SJCRH30 (cell line): ENCODE measurements around the gene IER3IP1. TPM values are rescaled to one million over a fixed set of nuclear protein-coding genes. Genes with fewer than 3 reads are reported as not detected.
"Not testable (repeated sequence)": the region's sequence is repeated elsewhere in the genome, so short reads cannot be mapped to it uniquely, and the experiment has no call there.

Source experiments
- DNase-seq, 2 experiments: peaks; one replicate each; pipeline ENCODE4 v3.0.0-alpha.2; 2015 to 2020
- H3K27ac ChIP-seq: fragments of 250-450 bp; sonication (Bioruptor Pico); 2 replicates; pipeline ENCODE4 v1.5.1; 2020; ENCODE audit warnings: mild to moderate bottlenecking, moderate library complexity
- H3K27me3 ChIP-seq: fragments of 250-450 bp; sonication (Bioruptor Pico); 2 replicates; pipeline ENCODE4 v1.5.1; 2020; ENCODE audit warnings: mild to moderate bottlenecking, moderate library complexity
- H3K36me3 ChIP-seq: fragments of 250-450 bp; sonication (Bioruptor Pico); 2 replicates; pipeline ENCODE4 v1.5.1; 2020; ENCODE audit warnings: mild to moderate bottlenecking, moderate library complexity
- H3K4me1 ChIP-seq: fragments of 250-450 bp; sonication (Bioruptor Pico); 2 replicates; pipeline ENCODE4 v1.5.1; 2020; ENCODE audit warnings: mild to moderate bottlenecking, moderate library complexity
- H3K4me3 ChIP-seq: fragments of 250-450 bp; sonication (Bioruptor Pico); 2 replicates; pipeline ENCODE4 v1.5.1; 2020; ENCODE audit warnings: mild to moderate bottlenecking, moderate library complexity
- H3K9me3 ChIP-seq: fragments of 250-450 bp; sonication (Bioruptor Pico); replicated peaks from 2 replicates; pipeline ENCODE4 v1.5.1; 2020; ENCODE audit warnings: mild to moderate bottlenecking, moderate library complexity
- total RNA-seq: library from RNA; depleted of rRNA; stranded (reverse); fragments of >200 nt; shearing (Covaris generic); gene quantifications from 2 replicates; pipeline ENCODE4 v1.2.3, GENCODE V29; 2014

IER3IP1 gene
- total RNA-seq, 1 experiment from 2014 or later: 26.3 TPM

DNA sequence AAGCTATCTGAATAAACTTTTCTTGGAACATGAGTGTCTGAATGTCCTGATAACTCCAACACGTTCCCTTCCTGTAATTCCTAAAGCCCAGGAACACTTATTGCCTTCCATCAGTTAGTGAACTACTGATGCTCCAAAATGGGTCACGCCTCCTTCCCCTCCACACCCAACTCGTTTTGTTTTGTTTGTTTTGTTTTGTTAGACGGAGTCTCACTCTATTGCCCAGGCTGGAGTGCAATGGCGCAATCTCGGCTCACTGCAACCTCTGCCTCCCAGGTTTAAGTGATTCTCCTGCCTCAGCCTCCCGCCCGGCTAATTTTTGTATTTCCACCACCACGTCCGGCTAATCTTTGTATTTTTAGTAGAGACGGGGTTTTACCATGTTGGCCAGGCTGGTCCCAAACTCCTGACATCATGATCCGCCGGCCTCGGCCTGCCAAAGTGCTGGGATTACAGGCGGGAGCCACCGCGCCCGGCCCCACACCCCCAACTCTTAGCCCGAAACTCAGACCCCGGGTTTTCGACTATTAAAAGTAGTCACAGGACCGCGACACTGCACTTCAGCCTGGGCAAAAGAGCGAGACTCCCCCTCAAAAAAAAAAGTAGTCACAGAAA is 774 bp downstream of the IER3IP1 start:
- H3K27me3 ChIP-seq: no peaks in the 10 kb centered on the region
- H3K4me1 ChIP-seq: no peaks in the 10 kb centered on the region
- DNase-seq: peak; percentile 11 to 18
- peak overlapping the region; percentile 92 for H3K4me3 ChIP-seq
- H3K36me3 ChIP-seq: peaks cover 4% of the 10 kb centered on the region; the same call in 1 of the 2 replicates
- peak overlapping the region; percentile 86 for H3K27ac ChIP-seq
- no peaks in the 10 kb centered on the region for H3K9me3 ChIP-seq

DNA sequence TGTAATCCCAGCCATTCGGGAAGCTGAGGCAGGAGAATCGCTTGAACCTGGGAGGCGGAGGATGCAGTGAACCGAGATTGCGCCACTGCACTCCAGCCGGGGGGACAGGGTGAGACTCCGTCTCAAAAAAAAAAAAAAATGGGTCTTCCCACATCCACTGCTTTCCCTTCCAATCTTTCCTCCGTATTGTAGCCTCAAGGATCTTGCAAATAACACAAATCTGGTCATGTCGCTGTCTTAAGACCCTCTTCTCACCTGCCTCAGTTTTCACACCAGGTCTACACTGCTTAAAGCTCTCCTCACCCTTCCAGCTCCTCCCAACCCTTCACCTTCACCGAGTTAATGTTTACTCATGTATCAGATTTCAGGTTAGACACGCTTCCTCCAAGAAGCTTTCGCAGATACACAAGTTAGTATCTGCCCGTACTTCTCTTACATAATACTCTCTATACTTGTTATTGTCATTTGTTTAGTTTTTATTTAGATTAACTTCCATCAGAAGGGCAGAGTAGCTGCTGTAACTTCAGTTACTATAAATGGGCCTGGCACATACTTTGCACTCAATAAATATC is 1.5 kb downstream of the IER3IP1 start:
- H3K4me1 ChIP-seq: no peaks in the 10 kb centered on the region
- peaks cover 4% of the 10 kb centered on the region for H3K36me3 ChIP-seq
- no peak overlapping the region for H3K27ac ChIP-seq
- H3K9me3 ChIP-seq: no peaks in the 10 kb centered on the region
- H3K27me3 ChIP-seq: no peaks in the 10 kb centered on the region
- peak overlapping the region; percentile 92 for H3K4me3 ChIP-seq
- no peak for DNase-seq

DNA sequence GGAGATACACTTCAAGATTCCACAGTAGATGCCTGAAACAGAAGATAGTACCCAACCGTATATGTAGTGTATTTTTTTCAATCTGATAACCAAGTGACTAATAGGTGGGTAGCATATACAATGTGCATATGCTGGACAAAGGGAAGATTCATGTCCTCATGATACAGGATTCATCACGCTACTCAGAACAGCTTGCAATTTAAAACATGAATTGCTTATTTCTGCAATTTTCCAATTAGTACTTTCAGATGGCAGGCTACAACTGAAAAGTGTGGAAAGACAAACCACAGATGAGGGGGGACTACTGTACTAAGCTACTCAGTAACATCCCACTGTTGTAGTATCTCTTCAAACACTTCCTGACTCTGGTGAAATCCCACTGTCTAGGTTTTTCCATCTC is 3.7 kb downstream of the IER3IP1 start:
- Histone ChIP-seq H3K27me3 (no peaks in the 10 kb centered on the region), H3K4me3 (no peak overlapping the region), H3K36me3 (peaks cover 4% of the 10 kb centered on the region), H3K9me3 (no peaks in the 10 kb centered on the region), H3K27ac (no peak overlapping the region), H3K4me1 (no peaks in the 10 kb centered on the region)
- DNase-seq: no peak

DNA sequence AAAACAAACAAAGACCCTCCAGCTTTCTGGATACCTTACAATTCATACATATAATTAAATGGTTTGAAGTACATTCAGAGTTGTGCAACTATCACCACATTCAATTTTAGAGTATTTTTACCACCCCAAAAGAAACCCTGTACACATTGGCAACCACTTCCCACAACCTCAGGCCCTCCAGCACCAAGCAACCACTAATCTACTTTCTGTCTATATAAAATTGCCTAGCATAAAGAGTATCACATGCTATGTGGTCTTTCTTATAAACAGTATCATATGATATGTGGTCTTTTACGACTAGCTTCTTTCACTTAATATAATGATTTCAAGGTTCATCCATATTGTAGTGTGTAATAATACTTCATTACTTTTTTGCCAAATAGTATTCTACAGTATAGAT is 7.3 kb downstream of the IER3IP1 start:
- H3K4me1 ChIP-seq: no peaks in the 10 kb centered on the region
- no peaks in the 10 kb centered on the region for H3K9me3 ChIP-seq
- no peak overlapping the region for H3K27ac ChIP-seq
- H3K36me3 ChIP-seq: peaks cover 4% of the 10 kb centered on the region
- no peaks in the 10 kb centered on the region for H3K27me3 ChIP-seq
- DNase-seq: no peak
- H3K4me3 ChIP-seq: no peak overlapping the region

DNA sequence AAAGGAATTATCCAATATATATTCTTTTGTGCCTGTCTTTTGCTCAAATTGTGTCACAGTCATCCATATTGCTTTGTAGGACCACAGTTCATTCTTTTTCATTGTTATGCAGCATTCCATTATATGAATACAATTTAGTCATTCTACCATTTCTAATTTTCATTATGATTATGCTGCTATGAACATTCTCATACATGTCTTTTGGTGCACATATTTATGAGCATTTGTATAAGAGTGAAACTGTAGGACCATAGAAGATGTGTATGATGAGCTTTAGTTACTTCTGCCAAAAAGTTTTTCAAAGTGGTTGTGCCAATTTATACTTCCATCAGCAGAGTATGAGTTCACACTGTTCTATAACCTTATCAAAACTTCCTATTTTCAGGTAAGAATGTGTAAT is 7.7 kb downstream of the IER3IP1 start:
- no peak overlapping the region for H3K27ac ChIP-seq
- no peak for DNase-seq
- no peaks in the 10 kb centered on the region for H3K27me3 ChIP-seq
- no peak overlapping the region for H3K4me3 ChIP-seq
- H3K36me3 ChIP-seq: peaks cover under 1% of the 10 kb centered on the region
- no peaks in the 10 kb centered on the region for H3K4me1 ChIP-seq
- H3K9me3 ChIP-seq: no peaks in the 10 kb centered on the region

DNA sequence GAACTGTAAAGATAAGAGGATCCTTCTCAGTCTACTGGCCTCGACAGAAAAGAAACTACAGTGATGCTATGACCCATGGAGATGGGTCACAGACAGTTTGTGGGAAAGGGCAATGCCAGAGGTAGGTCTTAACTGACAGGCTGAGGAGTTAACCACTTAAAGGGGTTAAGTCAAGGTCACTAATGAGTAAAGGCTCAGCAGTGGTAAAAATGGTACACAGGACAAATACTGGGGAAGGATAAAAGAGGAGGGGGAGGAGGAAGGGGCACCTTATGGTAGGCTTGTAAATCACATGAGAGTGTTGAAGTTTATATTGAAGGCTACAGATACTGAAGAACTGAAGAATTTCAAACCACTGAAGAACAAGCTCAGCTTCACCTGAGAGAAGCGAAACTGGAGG is 9.9 kb downstream of the IER3IP1 start:
- Histone ChIP-seq H3K36me3 (no peaks in the 10 kb centered on the region; the same call in none of the 2 replicates), H3K27ac (no peak overlapping the region), H3K4me3 (no peak overlapping the region), H3K9me3 (no peaks in the 10 kb centered on the region), H3K4me1 (no peaks in the 10 kb centered on the region), H3K27me3 (no peaks in the 10 kb centered on the region)
- no peak for DNase-seq

DNA sequence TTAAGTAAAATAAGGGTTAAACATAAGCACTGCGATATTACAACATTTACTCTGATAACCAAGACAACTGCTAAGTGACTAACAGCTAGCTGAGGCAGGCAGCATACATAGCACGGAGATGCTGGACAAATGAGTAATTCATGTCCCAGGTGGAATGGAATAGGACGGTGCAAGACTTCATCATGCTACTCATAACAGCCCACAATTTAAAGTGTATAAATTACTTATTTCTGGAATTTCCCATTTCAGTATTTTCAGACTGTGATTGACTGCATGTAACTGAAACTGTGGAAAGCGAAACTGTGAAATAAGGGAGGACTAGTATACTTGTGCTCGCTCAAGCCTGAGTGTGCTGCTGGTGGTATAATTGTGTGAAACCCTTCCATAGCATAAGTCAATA is 12.9 kb downstream of the IER3IP1 start:
- Histone ChIP-seq H3K36me3 (no peaks in the 10 kb centered on the region), H3K27ac (no peak overlapping the region), H3K9me3 (no peaks in the 10 kb centered on the region), H3K4me3 (no peak overlapping the region), H3K27me3 (no peaks in the 10 kb centered on the region), H3K4me1 (no peaks in the 10 kb centered on the region)
- no peak for DNase-seq

DNA sequence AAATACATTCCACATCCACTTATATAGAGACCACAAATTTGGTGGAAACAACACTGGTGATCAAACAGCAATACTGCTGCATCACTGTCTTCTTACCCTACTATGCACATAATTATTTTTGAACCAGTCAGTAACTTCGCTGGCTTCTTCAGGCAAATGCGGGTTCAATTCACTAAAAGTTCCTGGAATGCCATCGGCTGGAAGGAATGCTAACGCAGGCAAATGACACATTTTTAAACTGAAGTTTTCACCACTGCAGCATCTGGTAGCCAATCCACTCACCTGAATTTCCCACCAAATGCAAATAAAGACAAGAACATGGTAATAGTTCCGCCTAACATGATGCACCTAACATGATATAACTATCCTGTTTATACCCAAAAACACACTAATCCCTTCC is 15.9 kb downstream of the IER3IP1 start:
- H3K27ac ChIP-seq: no peak overlapping the region
- DNase-seq: no peak
- no peaks in the 10 kb centered on the region for H3K4me1 ChIP-seq
- no peaks in the 10 kb centered on the region for H3K27me3 ChIP-seq
- no peaks in the 10 kb centered on the region for H3K9me3 ChIP-seq
- no peaks in the 10 kb centered on the region for H3K36me3 ChIP-seq
- H3K4me3 ChIP-seq: no peak overlapping the region

DNA sequence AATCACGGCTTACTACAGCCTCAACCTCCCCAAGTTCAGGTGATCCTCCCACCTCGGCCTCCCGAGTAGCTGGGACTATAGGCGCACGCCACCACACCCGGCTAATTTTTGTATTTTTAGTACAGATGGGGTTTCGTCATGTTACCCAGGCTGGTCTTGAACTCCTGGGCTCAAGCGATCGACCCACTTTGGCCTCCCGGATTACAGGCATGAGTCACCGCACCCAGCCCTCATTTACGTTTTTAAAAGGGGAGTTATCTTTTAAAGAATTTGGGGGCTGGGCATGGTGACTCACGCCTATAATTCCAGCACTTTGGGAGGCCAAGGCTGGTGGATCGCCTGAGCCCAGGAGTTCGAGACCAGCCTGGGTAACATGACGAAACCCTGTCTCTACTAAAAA is 17.8 kb downstream of the IER3IP1 start:
- not testable (repeated sequence) for H3K27ac ChIP-seq, H3K4me3 ChIP-seq, H3K27me3 ChIP-seq, H3K36me3 ChIP-seq, DNase-seq, H3K9me3 ChIP-seq, H3K4me1 ChIP-seq

DNA sequence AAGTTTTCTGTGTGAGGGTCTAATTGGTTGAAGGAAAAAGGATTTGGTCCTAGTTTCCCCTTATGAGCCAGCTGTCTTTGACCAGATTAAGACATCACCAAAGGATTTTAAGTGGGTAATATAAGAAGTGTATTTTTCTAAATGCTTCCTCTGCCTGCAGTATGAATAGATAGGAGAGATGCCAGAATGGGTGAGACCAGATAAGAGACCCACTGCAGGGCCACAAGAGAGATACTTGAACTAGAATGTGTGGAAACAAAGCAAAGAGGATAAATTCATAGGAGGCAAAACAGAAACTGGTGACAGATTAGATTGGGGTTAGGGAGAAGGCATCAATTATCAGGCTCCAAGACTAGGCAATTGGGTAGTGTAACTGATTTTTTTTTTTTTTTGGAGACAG is 24.7 kb downstream of the IER3IP1 start:
- no peak for DNase-seq
- H3K4me3 ChIP-seq: peak overlapping the region; percentile 69
- no peaks in the 10 kb centered on the region; the same call in 1 of the 2 replicates for H3K4me1 ChIP-seq
- H3K27me3 ChIP-seq: no peaks in the 10 kb centered on the region
- H3K36me3 ChIP-seq: no peaks in the 10 kb centered on the region
- H3K27ac ChIP-seq: peak overlapping the region; percentile 87
- H3K9me3 ChIP-seq: no peaks in the 10 kb centered on the region

DNA sequence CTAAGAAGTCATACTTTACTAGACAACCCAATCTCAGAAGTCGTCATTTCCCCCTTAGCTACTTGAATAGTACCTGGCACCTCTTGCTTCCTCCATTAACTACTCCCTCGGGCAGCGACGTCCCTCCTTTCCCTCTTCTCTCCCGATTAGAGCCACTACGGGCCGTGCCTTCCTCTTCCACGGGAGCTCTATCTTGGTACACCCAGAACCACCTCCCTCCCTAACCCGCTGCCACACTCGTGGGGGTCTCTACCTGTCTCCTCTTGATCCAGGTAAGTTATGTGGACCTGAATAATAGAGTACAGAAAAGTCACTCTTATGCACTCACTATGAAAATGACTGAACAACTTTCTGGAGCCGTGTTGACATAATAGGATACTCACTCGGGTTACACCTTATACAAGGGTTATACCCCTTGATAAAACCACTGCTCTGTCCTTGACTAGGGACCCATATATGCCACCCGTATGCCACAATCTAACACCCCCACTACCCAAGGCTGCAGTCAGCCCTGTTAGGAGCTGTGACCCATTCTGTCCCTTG is 25.3 kb downstream of the IER3IP1 start:
- Histone ChIP-seq H3K27ac (peak overlapping the region; percentile 87), H3K36me3 (no peaks in the 10 kb centered on the region), H3K27me3 (no peaks in the 10 kb centered on the region), H3K9me3 (no peaks in the 10 kb centered on the region), H3K4me1 (no peaks in the 10 kb centered on the region; the same call in 1 of the 2 replicates), H3K4me3 (peak overlapping the region; percentile 69)
- DNase-seq: peak in 1 of 2 experiments; percentile 10

DNA sequence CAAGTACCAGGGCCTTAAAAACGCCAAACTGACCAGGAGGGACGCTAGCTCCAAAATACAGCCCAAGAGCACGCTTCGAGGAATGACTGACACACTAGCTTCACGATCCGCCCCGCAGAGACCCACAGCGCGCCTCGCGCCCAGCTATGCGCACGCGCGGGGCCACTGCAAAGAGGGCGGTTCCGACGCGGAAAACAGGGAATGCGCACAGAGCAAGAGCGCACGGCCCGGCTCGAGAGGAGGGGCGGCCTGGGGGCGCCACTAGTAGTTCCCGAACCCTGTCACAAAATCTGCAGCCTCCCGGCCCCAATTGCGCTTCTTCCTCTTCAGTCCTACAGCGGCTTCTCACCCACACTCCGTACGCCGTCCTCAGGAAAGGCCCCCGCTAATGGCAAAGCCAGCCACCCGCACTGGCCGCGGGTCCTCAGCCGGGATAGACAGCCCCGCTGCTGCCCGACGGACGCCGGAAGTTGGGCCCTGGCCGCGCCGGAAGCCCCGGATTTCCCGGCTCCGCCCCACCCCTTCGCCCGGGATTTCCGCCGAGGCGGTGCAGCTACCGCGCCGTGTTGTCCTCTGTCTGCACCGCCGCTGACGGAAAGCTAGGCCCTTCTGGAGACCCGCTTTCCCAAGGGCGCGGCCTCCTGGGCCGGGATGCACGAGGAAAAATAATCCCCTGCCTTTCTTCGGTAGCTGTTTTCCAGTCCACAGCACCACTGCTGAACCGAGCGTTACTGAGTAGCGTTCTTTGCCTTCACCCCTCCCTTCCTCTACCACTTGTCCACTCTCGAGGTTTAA is 25.9 kb downstream of the IER3IP1 start, which contains the start of gene HDHD2:
Gene HDHD2, minus strand, starts transcription at position 472 of the 795 bp plus-strand sequence. CDS start 14,061 bp downstream, outside the sequence.
- Histone ChIP-seq H3K4me3 (peak within 1 kb of the TSS; percentile 69), H3K27ac (peak within 1 kb of the TSS; percentile 87), H3K9me3 (no peaks in the 10 kb centered on the region), H3K27me3 (no peaks in the 10 kb centered on the region), H3K36me3 (no peaks in the 10 kb centered on the region), H3K4me1 (no peaks in the 10 kb centered on the region; the same call in 1 of the 2 replicates)
- peak; percentile 78 to 79 for DNase-seq

DNA sequence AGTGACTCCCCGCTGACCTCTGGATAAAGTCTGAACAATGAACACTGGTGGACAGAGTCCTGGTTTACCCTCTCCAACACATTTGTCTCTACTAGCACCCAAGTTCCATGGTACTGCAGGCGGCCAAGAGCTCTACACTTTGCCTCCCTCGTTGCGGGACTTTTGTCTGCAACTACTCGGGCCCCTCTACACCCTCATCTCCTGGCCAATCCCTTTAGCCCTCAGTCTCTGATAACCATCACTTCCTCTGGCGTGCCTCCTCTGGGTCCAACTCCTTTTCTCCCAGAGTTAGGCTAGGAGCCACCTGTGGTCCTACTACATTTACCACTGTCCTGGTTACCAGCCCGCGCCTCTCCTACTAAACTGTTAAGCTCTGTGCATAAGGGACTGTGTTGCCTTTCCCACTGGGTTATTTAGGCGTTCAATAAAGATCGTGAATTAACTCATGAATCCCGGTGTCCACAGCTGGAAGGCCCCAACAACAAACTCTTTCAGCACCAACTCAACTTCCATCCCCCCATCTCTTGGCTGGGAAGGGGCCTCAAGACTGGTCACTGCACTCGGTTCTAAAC is 26.6 kb downstream of the IER3IP1 start:
- H3K27ac ChIP-seq: peak overlapping the region; percentile 87
- peak overlapping the region; percentile 69 for H3K4me3 ChIP-seq
- no peaks in the 10 kb centered on the region for H3K9me3 ChIP-seq
- H3K27me3 ChIP-seq: no peaks in the 10 kb centered on the region
- peak; percentile 20 to 51 for DNase-seq
- H3K36me3 ChIP-seq: no peaks in the 10 kb centered on the region
- H3K4me1 ChIP-seq: no peaks in the 10 kb centered on the region; the same call in 1 of the 2 replicates

DNA sequence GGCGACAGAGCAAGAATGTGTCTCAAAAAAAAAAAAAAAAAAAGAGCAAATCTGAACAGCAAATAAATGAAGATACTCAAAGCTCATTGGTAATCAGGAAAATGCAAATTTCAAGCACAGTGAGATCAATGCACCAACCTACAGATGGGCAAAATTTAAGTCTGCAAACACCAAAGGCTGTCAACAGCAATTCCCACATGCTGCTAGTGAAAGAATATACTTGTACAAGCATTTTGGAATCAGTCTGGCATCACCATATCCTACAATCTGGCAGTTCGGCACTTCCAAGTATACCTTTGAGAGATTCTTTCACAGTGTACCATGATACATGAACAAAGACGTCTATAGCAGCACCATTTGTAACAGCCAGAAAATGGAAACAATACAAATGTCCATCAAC is 30.0 kb downstream of the IER3IP1 start:
- no peak for DNase-seq
- Histone ChIP-seq H3K4me1 (peaks cover 5% of the 10 kb centered on the region), H3K27me3 (no peaks in the 10 kb centered on the region), H3K4me3 (no peak overlapping the region), H3K9me3 (no peaks in the 10 kb centered on the region), H3K36me3 (no peaks in the 10 kb centered on the region; the same call in 1 of the 2 replicates), H3K27ac (no peak overlapping the region)
